B cell (primary cell): Measurements from ENCODE around the gene CPLX3.

ENCODE experiments used
- CTCF ChIP-seq: fragments of 200-600 bp; IDR thresholded peaks from one replicate; pipeline ENCODE4 v1.8.0; 2022; ENCODE audit warnings: antibody characterized with exemption, mild to moderate bottlenecking
- EZH2 ChIP-seq: IDR thresholded peaks from 2 replicates; pipeline ENCODE4 v1.6.1; 2012; ENCODE audit warnings: borderline replicate concordance, low read depth, mild to moderate bottlenecking, moderate library complexity, low read length; ENCODE audit not compliant: insufficient read depth, poor library complexity, severe bottlenecking

GRCh38 chr15:74809242-74809641, 17.2 kb upstream of the CPLX3 start:
- TF ChIP-seq CTCF (no peak), EZH2 (no peak)
